GM19328 (cell line): ENCODE results near the gene HDAC8.
"Not testable (repeated sequence)": the region's sequence is repeated elsewhere in the genome, so short reads cannot be mapped to it uniquely, and the experiment has no call there.

ENCODE experiments used
- ATAC-seq: cut with Tn5 transposase; IDR thresholded peaks from one replicate; pipeline ENCODE4 v1.9.1; 2021; ENCODE audit warnings: mild to moderate bottlenecking, moderate library complexity; ENCODE audit not compliant: unreplicated experiment

The HDAC8 gene

GRCh38 chrX:72330131-72330530 is 242.5 kb downstream of the HDAC8 start:
- ATAC-seq = no peak

GRCh38 chrX:72326605-72327300 is 245.9 kb downstream of the HDAC8 start:
- ATAC-seq = no peak

- not testable (repeated sequence) for ATAC-seq
Observed at GRCh38 chrX:72319651-72320050, 253.0 kb downstream of the HDAC8 start.

GRCh38 chrX:72317139-72317538 is 255.5 kb downstream of the HDAC8 start:
- ATAC-seq = no peak

- no peak for ATAC-seq
Observed at GRCh38 chrX:72316408-72317110, 256.1 kb downstream of the HDAC8 start.

GRCh38 chrX:72314881-72315280 is 257.8 kb downstream of the HDAC8 start:
- no peak for ATAC-seq

- ATAC-seq = no peak
Observed at GRCh38 chrX:72313707-72314641, 258.7 kb downstream of the HDAC8 start.

- no peak for ATAC-seq
Observed at GRCh38 chrX:72312311-72312940, 260.2 kb downstream of the HDAC8 start.

GRCh38 chrX:72309297-72310071 is 263.2 kb downstream of the HDAC8 start:
- ATAC-seq = no peak

GRCh38 chrX:72308566-72309296 is 263.9 kb downstream of the HDAC8 start:
- no peak for ATAC-seq

- no peak for ATAC-seq
Observed at GRCh38 chrX:72308209-72308565, 264.5 kb downstream of the HDAC8 start.

GRCh38 chrX:72307646-72308051 is 265.0 kb downstream of the HDAC8 start:
- ATAC-seq = no peak

GRCh38 chrX:72306851-72307645 is 265.6 kb downstream of the HDAC8 start:
- ATAC-seq = peak; percentile 60

- no peak for ATAC-seq
Observed at GRCh38 chrX:72306085-72306801, 266.4 kb downstream of the HDAC8 start.

- ATAC-seq = no peak
Observed at GRCh38 chrX:72305286-72306084, 267.2 kb downstream of the HDAC8 start, which contains the start of gene CITED1. CITED1 (minus strand) TSS chrX:72305914; CDS start chrX:72302869, 3,045 bp downstream.

GRCh38 chrX:72304877-72305276 is 267.8 kb downstream of the HDAC8 start:
- ATAC-seq = no peak

- no peak for ATAC-seq
Observed at GRCh38 chrX:72301781-72302180, 270.9 kb downstream of the HDAC8 start.
